Ishikawa (cell line): ENCODE measurements around the gene RAB40C.
A peak's percentile ranks its signal among the peaks of the same experiment; 100 is the strongest.

Experiments used
- CEBPB ChIP-seq: IDR thresholded peaks from 2 replicates; pipeline ENCODE4 v1.6.1; 2012
- CREB1 ChIP-seq: IDR thresholded peaks from 2 replicates; pipeline ENCODE4 v1.6.1; 2012; ENCODE audit warnings: low read depth
- EGR1 ChIP-seq: IDR thresholded peaks from 2 replicates; pipeline ENCODE4 v1.6.1; 2012
- EP300 ChIP-seq: IDR thresholded peaks from 2 replicates; pipeline ENCODE4 v1.6.1; 2012; ENCODE audit warnings: borderline replicate concordance
- FOXM1 ChIP-seq: IDR thresholded peaks from 2 replicates; pipeline ENCODE4 v1.6.1; 2012; ENCODE audit warnings: low read depth, borderline replicate concordance
- NFIC ChIP-seq: IDR thresholded peaks from 2 replicates; pipeline ENCODE4 v1.6.1; 2012
- RAD21 ChIP-seq: IDR thresholded peaks from 2 replicates; pipeline ENCODE4 v1.6.1; 2012; ENCODE audit warnings: low read depth
- TAF1 ChIP-seq: IDR thresholded peaks from 2 replicates; pipeline ENCODE4 v1.6.1; 2012; ENCODE audit warnings: low read depth, mild to moderate bottlenecking
- TCF12 ChIP-seq: IDR thresholded peaks from 2 replicates; pipeline ENCODE4 v1.6.1; 2012; ENCODE audit warnings: low read depth
- TEAD4 ChIP-seq: IDR thresholded peaks from 2 replicates; pipeline ENCODE4 v1.6.1; 2012
- YY1 ChIP-seq: IDR thresholded peaks from 2 replicates; pipeline ENCODE4 v1.6.1; 2012; ENCODE audit warnings: low read depth
- ZBTB7A ChIP-seq: IDR thresholded peaks from 2 replicates; pipeline ENCODE4 v1.6.1; 2012; ENCODE audit warnings: low read depth
- TF ChIP-seq, protein P1 (sequence below): IDR thresholded peaks from 2 replicates; pipeline ENCODE4 v1.6.1; 2012
- TF ChIP-seq, protein P2 (sequence below): IDR thresholded peaks from 2 replicates; pipeline ENCODE4 v1.6.1; 2012
- TF ChIP-seq, protein P3 (sequence below): IDR thresholded peaks from 2 replicates; pipeline ENCODE4 v1.6.1; 2012; ENCODE audit warnings: low read depth, mild to moderate bottlenecking

RAB40C gene

DNA sequence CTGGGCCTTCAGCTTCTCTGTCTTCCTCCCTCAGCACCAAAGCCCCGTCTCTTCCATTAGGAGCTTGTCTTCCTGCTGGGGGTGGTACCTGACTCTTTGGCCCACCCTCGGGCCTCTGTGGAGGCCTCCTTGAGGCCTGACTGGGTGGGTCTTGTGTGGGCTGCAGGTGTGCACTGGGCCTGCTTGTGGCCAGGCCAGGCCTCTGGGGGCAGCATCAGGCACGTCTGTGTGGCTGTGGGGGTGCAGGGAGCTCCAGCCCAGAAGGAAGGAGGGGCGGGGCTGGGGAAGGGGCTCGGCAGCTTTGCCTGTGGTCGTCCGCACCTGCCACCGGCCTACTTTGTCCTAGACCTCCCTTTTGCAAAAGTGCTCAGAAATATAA, 13.1 kb upstream of the RAB40C start:
- TF ChIP-seq, protein P1, sequence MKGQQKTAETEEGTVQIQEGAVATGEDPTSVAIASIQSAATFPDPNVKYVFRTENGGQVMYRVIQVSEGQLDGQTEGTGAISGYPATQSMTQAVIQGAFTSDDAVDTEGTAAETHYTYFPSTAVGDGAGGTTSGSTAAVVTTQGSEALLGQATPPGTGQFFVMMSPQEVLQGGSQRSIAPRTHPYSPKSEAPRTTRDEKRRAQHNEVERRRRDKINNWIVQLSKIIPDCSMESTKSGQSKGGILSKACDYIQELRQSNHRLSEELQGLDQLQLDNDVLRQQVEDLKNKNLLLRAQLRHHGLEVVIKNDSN: no peak
- TF ChIP-seq TAF1: no peak
- no peak for TF ChIP-seq YY1
- no peak for TF ChIP-seq FOXM1
- TF ChIP-seq TEAD4: no peak
- TF ChIP-seq EGR1: no peak
- TF ChIP-seq CEBPB: no peak

DNA sequence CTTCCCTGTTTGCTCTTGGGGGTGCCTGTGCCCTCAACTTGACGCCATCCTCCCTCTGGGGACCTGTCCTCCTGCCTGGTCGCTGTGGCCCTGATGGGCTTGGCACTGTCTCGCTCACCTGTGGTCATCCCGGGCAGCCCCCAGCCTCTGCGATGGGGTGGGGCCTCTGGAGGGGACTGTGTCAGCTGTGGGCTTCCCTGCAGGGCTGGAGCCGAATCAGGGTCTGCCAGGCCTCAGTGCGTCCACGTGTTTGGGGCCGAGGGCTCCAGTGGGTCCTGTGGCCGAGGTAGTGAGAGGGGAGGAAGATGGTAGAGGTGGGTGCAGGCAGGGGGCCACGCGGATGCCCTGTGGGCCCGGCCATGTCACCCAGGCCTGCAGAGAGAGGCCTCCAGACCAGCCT, 12.1 kb upstream of the RAB40C start:
- no peak for TF ChIP-seq EGR1
- no peak for TF ChIP-seq EP300
- TF ChIP-seq TEAD4: no peak
- TF ChIP-seq RAD21: no peak
- no peak for TF ChIP-seq CEBPB
- TF ChIP-seq, protein P1: no peak
- no peak for TF ChIP-seq FOXM1

DNA sequence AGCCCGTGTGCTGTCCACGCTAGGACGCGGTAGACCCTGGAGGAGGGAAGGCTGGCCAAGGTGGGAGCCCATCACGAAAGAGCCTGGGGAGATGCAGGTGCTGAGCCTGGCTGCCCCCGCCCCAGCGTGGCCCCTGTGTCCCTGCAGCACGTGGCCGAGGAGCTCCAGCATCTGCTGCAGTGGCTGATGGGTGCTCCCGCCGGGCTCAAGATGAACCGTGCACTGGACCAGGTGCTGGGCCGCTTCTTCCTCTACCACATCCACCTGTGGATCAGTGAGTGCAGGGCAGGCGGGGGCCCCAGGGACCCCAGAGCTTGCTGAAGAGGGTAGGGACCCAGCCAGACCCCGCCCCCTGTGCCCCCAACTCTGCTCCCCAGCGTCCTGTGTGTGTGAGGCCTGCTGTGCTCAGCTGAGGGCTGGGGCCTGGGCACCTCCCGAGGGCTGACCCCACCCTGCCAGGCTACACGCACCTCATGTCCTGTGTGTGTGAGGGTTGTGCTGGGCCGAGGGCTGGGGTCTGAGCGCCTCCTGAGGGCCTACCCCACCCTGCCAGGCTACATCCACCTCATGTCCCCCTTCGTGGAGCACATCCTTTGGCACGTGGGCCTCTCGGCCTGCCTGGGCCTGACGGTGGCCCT, 11.5 kb upstream of the RAB40C start:
- TF ChIP-seq EP300 (no peak), CEBPB (no peak), NFIC (no peak), ZBTB7A (no peak), TCF12 (no peak), TEAD4 (no peak), TAF1 (no peak), EGR1 (no peak), CREB1 (no peak), FOXM1 (no peak), RAD21 (no peak), YY1 (no peak)
- TF ChIP-seq, protein P1: no peak
- TF ChIP-seq, protein P2, sequence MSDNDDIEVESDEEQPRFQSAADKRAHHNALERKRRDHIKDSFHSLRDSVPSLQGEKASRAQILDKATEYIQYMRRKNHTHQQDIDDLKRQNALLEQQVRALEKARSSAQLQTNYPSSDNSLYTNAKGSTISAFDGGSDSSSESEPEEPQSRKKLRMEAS: no peak
- TF ChIP-seq, protein P3, sequence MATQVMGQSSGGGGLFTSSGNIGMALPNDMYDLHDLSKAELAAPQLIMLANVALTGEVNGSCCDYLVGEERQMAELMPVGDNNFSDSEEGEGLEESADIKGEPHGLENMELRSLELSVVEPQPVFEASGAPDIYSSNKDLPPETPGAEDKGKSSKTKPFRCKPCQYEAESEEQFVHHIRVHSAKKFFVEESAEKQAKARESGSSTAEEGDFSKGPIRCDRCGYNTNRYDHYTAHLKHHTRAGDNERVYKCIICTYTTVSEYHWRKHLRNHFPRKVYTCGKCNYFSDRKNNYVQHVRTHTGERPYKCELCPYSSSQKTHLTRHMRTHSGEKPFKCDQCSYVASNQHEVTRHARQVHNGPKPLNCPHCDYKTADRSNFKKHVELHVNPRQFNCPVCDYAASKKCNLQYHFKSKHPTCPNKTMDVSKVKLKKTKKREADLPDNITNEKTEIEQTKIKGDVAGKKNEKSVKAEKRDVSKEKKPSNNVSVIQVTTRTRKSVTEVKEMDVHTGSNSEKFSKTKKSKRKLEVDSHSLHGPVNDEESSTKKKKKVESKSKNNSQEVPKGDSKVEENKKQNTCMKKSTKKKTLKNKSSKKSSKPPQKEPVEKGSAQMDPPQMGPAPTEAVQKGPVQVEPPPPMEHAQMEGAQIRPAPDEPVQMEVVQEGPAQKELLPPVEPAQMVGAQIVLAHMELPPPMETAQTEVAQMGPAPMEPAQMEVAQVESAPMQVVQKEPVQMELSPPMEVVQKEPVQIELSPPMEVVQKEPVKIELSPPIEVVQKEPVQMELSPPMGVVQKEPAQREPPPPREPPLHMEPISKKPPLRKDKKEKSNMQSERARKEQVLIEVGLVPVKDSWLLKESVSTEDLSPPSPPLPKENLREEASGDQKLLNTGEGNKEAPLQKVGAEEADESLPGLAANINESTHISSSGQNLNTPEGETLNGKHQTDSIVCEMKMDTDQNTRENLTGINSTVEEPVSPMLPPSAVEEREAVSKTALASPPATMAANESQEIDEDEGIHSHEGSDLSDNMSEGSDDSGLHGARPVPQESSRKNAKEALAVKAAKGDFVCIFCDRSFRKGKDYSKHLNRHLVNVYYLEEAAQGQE: no peak

DNA sequence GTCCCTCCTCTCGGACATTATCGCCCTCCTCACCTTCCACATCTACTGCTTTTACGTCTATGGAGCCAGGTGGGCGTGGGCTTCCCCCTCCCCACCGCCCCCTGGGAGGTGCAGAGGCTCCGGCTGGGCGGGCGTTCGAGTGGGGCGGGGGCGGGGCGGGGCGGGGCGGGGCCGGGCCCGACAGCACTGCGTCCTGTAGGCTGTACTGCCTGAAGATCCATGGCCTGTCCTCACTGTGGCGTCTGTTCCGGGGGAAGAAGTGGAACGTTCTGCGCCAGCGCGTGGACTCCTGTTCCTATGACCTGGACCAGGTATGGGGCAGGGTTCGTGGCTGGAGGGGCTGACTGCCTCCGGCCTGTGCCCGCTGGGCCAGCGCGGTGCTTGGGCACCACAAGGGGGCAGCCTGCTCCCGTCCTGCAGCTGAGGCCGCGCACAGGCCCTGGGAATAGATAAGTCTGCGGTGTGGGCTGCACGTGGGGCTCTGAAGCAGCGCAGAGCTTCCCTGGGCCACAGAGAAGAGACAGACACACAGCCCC, 10.9 kb upstream of the RAB40C start:
- peak; percentile 62; the same call in 1 of the 2 replicates for TF ChIP-seq RAD21
- no peak for TF ChIP-seq CREB1
- TF ChIP-seq YY1: no peak
- TF ChIP-seq TEAD4: no peak
- TF ChIP-seq CEBPB: no peak
- TF ChIP-seq, protein P3: no peak
- no peak for TF ChIP-seq EP300
- TF ChIP-seq EGR1: no peak

DNA sequence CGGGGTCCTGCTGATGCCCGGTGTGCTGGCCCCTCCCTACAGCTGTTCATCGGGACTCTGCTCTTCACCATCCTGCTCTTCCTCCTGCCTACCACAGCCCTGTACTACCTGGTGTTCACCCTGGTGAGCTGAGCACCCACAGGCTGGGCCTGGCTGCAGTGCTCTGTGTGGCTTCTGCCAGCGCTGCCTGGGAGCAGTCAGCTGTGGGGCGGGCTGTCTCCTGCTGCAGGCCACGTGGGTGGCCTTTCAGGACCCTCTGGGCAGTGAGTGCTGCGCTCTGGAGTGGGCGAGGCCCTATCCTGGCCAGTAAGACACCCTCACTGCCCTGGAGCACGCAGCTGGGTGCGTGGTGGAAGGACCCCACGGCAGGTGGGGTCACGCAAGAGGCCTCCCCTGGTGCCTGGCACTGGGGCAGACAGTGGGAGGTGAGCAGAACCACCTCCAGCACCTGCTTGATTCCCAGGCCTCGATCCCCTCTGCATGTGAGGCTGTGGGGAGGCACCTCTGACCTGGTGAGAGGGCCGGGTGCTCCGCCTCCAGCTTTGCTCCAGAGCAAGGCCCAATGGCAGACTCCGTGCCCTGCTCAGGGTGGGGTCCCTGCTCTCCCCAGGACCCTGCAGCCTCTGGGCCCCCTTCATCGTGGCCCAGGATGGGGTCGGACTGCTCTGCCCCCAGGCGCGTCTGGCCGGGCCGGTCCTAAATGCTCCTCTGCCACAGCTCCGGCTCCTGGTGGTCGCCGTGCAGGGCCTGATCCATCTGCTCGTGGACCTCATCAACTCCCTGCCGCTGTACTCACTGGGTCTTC, 9.5 kb upstream of the RAB40C start:
- no peak for TF ChIP-seq CREB1
- no peak for TF ChIP-seq RAD21
- no peak for TF ChIP-seq NFIC
- TF ChIP-seq TEAD4: no peak
- no peak for TF ChIP-seq EGR1
- no peak for TF ChIP-seq ZBTB7A
- no peak for TF ChIP-seq EP300
- TF ChIP-seq, protein P2: no peak
- no peak for TF ChIP-seq TCF12
- TF ChIP-seq, protein P3: no peak
- TF ChIP-seq, protein P1: no peak
